ENCODE data around the gene HOXA9. TPM values are rescaled to one million over a fixed set of nuclear protein-coding genes. Genes with fewer than 3 reads are reported as not detected.

HOXA9 gene
- total RNA-seq, 4 donors from 2014 or later = 19.5 to 130 (median 50.6) TPM

DNA sequence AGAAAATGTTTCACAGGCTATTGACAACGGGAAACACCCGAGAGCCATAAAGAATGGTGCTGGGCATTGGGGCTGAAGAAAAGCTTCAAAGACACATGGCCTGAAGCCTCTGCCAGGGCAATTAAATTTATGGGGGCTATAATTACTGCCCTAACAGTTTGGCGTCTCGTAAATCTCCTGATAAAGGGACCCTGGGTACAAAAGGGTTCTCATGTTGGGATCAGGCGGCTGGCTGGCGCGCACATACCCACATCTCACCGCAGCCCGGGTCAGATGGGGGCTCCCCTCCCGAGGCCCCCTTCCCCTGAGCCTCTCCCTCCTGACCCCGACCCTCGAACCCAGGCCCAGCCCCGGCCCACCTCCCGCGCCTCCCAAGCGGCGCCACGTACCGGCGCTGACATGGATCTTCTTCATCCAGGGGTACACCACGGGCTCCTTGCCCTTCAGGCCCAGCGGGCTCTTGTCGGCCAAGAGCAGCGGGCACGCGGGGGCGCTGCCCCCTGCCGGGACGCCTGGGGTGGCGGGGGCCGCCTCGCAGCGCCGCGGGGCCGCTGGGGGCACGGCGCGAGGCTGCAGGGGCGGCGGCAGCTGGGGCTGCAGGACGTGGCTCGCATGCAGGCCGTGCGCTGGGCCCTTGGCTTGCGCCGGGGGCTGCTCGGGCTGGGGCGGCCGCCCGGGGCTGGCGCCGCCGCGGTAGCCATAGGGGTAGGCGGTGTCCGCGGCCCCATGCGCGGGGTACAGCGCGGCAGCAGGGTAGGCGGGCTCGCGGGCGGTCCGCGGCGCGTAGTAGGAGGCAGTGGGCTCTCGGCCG lies 35.4 kb downstream of the HOXA9 start:
- Histone ChIP-seq H3K4me3 (peak overlapping the region; percentile 61 to 77 (median 67)), H3K27me3 (no peaks in the 10 kb centered on the region), H3K9me3 (no peaks in the 10 kb centered on the region), H3K27ac (peak overlapping the region; percentile 94 to 99 (median 96)), H3K4me1 (peaks cover 36 to 90% (median 84%) of the 10 kb centered on the region in 4 donors), H3K36me3 (no peaks in the 10 kb centered on the region)
- intact Hi-C loops (cut with DNase I; ENCODE audit: low total_unique reads) = loop anchor here (2.0 kb wide), 1 partner anchor 31 kb away; no protein-coding TSS in a partner anchor
- peak; percentile 76 for TF ChIP-seq POLR2A (IDR thresholded peaks at IDR 0.05)
- TF ChIP-seq, protein P1, sequence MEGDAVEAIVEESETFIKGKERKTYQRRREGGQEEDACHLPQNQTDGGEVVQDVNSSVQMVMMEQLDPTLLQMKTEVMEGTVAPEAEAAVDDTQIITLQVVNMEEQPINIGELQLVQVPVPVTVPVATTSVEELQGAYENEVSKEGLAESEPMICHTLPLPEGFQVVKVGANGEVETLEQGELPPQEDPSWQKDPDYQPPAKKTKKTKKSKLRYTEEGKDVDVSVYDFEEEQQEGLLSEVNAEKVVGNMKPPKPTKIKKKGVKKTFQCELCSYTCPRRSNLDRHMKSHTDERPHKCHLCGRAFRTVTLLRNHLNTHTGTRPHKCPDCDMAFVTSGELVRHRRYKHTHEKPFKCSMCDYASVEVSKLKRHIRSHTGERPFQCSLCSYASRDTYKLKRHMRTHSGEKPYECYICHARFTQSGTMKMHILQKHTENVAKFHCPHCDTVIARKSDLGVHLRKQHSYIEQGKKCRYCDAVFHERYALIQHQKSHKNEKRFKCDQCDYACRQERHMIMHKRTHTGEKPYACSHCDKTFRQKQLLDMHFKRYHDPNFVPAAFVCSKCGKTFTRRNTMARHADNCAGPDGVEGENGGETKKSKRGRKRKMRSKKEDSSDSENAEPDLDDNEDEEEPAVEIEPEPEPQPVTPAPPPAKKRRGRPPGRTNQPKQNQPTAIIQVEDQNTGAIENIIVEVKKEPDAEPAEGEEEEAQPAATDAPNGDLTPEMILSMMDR (IDR thresholded peaks at IDR 0.05) = peak in 2 of 5 experiments; percentile 7 to 25
- peak; percentile 33 to 71 (median 57) for TF ChIP-seq POLR2AphosphoS5 (IDR thresholded peaks at IDR 0.05)
- TF ChIP-seq EP300 (IDR thresholded peaks at IDR 0.05; ENCODE audit: low read depth) = no peak
- peak; percentile 70 for DNase-seq
- WGBS, 2 donors (ENCODE audit: low coverage in 1 of 2) = 30 to 50% methylated on average over 4 to 50 of the region's 72 CpGs
- in situ Hi-C loops (cut with MboI; ENCODE audit: low pct_ligation_motif_present in 1 of 4, low pct_unique_long_range_greater_than_20kb in 1 of 4, low sequenced_read_pairs in 3 of 4) = no loop called here

DNA sequence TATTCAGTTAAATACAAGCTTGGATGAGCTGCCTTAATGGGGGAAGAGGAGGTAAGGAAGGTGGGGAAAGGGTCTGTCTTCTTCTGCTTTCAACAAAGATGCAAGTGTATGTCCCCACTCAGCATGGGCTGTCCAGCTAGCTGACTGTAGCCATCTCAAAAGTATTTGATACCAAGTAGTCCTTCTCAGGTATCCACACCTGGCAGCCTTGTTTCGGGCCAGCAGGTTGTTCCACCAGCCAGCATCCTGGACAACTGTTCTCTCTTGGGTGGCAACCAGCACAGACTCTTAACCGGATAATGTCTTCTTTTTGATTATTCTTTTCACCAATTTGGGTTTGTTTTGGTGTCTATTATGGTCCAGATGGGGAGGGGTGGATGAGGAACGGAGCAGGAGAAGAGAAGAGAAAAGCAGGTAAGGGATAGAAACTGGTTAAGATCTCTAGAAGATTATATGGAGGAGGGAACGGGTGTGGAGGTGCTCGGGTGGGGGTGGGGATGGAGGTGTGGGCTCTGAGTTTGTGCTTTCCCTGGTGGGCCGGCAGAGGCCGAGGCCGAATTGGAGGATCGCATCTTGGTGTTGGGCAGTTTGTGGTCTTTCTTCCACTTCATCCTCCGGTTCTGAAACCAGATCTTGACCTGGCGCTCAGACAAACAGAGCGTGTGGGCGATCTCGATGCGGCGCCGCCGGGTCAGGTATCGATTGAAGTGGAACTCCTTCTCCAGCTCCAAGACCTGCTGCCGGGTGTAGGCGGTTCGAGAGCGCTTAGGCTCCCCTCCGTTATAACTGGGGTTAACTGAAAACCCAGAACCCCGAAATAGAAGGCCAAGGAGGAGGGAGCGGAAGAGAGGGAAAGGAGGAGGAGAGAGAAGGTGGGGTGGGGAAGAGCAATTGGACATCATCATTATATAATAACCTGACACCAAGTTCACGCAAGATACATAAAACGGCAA lies 36.3 kb downstream of the HOXA9 start:
- H3K4me1 ChIP-seq = peaks cover 37 to 90% (median 85%) of the 10 kb centered on the region in 4 donors
- in situ Hi-C loops (cut with MboI; ENCODE audit: low pct_ligation_motif_present in 1 of 4, low pct_unique_long_range_greater_than_20kb in 1 of 4, low sequenced_read_pairs in 3 of 4) (no loop called here), intact Hi-C loops (cut with DNase I; ENCODE audit: low total_unique reads) (loop anchor here (2.0 kb wide), 1 partner anchor 30 kb away; no protein-coding TSS in a partner anchor)
- no peaks in the 10 kb centered on the region for H3K36me3 ChIP-seq
- H3K27ac ChIP-seq = peak overlapping the region; percentile 94 to 99 (median 96)
- TF ChIP-seq EP300 (IDR thresholded peaks at IDR 0.05; ENCODE audit: low read depth) = no peak
- TF ChIP-seq, protein P1 (IDR thresholded peaks at IDR 0.05) = no peak
- 50 to 52% methylated on average over 4 to 28 of the region's 28 CpGs for WGBS, 2 donors (ENCODE audit: low coverage in 1 of 2)
- peak overlapping the region in 3 of 4 donors; percentile 62 to 77 (median 72) for H3K4me3 ChIP-seq
- no peak for DNase-seq
- H3K27me3 ChIP-seq = no peaks in the 10 kb centered on the region
- H3K9me3 ChIP-seq = no peaks in the 10 kb centered on the region

DNA sequence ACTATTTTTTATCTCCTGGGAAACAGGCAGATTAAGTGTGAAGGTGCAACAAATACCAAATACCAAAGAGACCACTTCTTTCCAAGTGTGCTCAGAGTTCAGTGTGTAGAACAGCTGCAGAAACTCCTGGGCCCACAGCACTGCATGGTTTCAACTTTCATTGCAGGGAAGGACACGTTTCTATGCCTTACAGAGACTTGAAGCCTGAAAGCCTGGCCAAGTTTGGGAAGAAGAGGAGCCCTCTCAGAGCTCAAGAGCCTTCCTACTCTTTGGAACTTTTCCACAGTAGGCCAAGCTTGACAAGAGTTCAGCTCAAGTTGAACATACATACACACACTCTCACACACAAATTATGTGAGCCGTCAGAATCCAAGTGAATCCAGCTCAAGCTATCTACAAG lies 37.3 kb downstream of the HOXA9 start:
- intact Hi-C loops (cut with DNase I; ENCODE audit: low total_unique reads) (loop anchor here (2.0 kb wide), 1 partner anchor 29 kb away; no protein-coding TSS in a partner anchor), in situ Hi-C loops (cut with MboI; ENCODE audit: low pct_ligation_motif_present in 1 of 4, low pct_unique_long_range_greater_than_20kb in 1 of 4, low sequenced_read_pairs in 3 of 4) (no loop called here)
- H3K27me3 ChIP-seq = no peaks in the 10 kb centered on the region
- no peaks in the 10 kb centered on the region for H3K36me3 ChIP-seq
- peak overlapping the region; percentile 94 to 99 (median 96) for H3K27ac ChIP-seq
- 43% methylated on average over 2 of the region's 2 CpGs; no CpG with 5 or more reads in 1 of the 2 donors for WGBS, 2 donors (ENCODE audit: low coverage in 1 of 2)
- DNase-seq = no peak
- no peak overlapping the region for H3K4me3 ChIP-seq
- H3K4me1 ChIP-seq = peaks cover 42 to 90% (median 83%) of the 10 kb centered on the region in 4 donors
- TF ChIP-seq EP300 (IDR thresholded peaks at IDR 0.05; ENCODE audit: low read depth) (no peak), POLR2AphosphoS5 (IDR thresholded peaks at IDR 0.05) (peak in 2 of 3 donors; percentile 17 to 23), POLR2A (IDR thresholded peaks at IDR 0.05) (no peak)
- TF ChIP-seq, protein P1 (IDR thresholded peaks at IDR 0.05) = no peak
- no peaks in the 10 kb centered on the region for H3K9me3 ChIP-seq

All from transverse colon (tissue), 4 donors.